Stimulated activated CD4-positive, alpha-beta T cell treated with anti-CD3 and anti-CD28 coated beads, Interleukin-15, amount 100 ng/mL, for 48 hours (primary cell): ENCODE results near the gene RIT1.

Source experiments
- DNase-seq, 2 donors: peaks; one replicate each; pipeline ENCODE4 v3.0.0-alpha.2; 2020; ENCODE audit warnings: low read depth in 2 of 2

The RIT1 gene

DNA sequence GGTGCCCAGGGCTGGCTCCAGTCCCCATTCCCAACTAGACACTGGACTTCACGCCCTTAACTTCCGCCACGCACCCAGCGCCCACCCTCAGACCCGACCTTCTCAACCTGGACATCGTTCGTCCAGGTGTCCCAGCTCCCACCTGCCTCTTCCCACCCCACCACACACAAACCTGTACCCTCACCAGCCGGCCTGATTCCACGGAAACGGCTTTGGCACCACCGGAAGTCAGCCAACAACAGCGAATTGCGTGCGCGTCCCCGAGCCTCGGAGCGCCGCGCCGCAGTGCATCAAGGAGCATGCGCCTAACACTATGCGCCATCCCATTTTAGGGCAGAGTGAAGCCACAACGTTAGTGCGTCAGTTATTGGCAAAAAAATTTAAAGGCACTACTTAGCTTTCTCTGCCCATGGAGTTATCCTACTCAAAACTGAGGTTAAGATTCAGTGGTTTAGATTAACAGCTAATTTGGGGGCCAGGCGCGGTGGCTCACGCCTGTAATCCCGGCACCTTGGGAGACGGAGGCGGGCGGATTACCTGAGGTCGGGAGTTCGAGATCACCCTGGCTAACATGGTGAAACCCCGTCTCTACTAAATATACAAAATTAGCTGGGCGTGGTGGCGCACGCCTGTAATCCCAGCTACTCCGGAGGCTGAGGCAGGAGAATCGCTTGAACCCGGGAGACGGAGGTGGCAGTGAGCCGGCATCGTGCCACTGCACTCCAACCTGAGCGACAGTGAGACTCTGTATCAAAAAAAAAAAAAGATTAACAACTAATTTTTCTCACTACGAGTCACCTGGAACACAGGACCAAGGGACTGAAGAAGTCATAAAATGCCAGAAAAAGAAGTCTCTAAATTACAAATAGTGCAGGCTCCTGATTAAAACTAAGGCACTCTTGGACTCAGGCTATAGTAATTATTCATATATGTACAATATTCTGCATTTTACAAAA is 53.9 kb downstream of the RIT1 start, which contains the start of gene GON4L:
Gene GON4L, minus strand, starts transcription at position 240 of the 956 bp plus-strand sequence. CDS start 3,434 bp downstream, outside the sequence.
- DNase-seq, result peak; percentile 79 to 87

DNA sequence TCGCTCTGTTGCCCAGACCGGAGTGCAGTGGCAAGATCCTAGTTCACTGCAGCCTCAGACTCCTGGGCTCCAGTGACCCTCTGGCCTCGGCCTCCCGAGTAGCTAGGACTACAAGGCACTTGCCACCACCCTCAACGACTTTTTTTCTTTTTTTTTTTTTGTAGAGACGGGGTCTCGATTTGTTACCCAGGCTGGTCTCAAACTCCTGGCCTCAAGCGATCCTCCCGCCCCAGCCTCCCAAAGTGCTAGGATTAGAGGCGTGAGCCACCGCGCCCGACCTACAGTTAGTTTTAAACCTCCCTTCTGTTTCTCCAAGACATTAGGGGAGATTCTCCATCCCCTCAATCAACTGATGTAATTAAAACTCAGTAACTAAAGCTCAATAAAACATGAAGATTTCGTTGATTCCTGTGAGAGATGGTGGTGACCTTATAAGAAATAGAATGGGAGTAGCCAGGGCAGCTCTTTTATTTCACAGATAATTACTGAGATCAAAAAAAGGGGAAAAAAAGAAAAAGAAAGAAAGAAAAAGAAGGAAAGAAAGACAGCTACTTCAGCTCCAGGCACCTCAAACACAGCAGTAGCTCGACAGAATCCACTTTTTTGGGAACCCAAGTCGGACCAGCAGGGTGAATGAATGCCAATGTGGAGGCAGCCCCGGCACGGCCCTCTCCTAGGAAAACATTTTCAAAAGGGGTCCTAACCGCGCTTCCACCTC is 54.7 kb downstream of the RIT1 start:
- DNase-seq, result no peak

DNA sequence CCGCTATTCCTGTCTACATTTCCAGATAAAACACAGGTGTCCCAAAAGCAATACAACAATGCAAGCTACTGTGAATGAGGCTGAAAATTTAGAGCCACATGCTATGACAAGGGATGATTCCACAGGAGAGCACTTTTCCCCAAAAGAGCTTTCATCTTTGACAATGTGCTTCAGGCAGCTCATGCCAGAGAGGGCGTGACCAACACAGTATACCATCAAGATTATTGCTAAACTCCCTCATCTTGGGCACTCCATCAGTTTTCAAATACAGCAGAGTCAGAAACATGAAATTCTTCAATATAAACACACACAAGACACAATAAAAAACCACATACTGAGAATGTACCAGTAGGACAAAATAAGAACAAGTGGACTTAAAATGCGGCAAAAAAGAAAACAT is 60.8 kb downstream of the RIT1 start:
- no peak for DNase-seq

DNA sequence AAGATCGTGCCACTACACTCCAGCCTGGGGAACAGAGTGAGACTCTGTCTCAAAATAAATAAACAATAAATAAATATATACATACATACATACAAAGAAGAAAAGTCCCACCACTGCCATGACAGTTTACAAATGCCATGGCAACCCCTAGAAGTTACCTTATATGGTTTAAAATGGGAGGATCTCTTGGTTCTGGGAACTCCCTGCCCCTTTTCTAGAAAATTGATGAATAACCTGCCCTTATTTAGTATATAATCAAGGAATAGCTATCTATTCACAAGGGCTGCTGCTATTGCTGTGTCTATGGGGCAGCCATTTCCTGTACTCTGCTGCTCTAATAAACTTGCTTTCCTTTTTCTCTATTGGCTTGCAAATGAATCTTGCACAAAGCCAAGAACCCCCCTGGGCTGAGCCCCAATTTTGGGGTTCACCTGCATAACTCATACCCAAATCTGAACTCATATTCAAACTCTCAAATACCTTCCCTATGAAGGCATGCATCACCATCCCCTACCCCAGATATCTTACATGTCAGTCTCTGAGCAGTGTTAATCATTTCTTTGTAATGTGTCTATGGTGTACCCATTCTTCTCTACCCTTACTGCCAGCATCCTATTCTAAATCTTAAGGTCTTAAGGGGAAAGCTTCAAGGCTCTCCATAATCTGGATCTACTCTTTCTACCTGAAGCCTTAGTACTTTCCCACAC is 63.2 kb downstream of the RIT1 start:
- no peak for DNase-seq
